Activated T-helper 2 cell treated with anti-CD3 and anti-CD28 coated beads, Interferon-gamma antibody, Interleukin-2, Interleukin-4, amounts not matched to agents 10 μg/mL and 5 μg/mL and 100 μg/mL, durations not matched to agents 14 hours and 24 hours and 36 hours (primary cell): ENCODE measurements around the gene PPP6R2. TPM values are rescaled to one million over a fixed set of nuclear protein-coding genes. Genes with fewer than 3 reads are reported as not detected.
A peak's percentile ranks its signal among the peaks of the same experiment; 100 is the strongest.
"Not testable (repeated sequence)": the region's sequence is repeated elsewhere in the genome, so short reads cannot be mapped to it uniquely, and the experiment has no call there.

ENCODE experiments used
- DNase-seq: peaks from one replicate; pipeline ENCODE4 v3.0.0; 2021; ENCODE audit warnings: low spot score
- H3K27ac Mint-ChIP-seq: one replicate; pipeline ENCODE4 v1.8.0; 2021; ENCODE audit warnings: mixed read lengths
- H3K27me3 Mint-ChIP-seq: one replicate; pipeline ENCODE4 v1.8.0; 2021; ENCODE audit warnings: low read depth, mixed read lengths
- H3K36me3 Mint-ChIP-seq: one replicate; pipeline ENCODE4 v1.8.0; 2021; ENCODE audit warnings: low read depth, mixed read lengths
- H3K4me1 Mint-ChIP-seq: one replicate; pipeline ENCODE4 v1.8.0; 2021; ENCODE audit warnings: low read depth, mixed read lengths
- H3K4me3 Mint-ChIP-seq: one replicate; pipeline ENCODE4 v1.8.0; 2021; ENCODE audit warnings: low read depth, mild to moderate bottlenecking, moderate library complexity, mixed read lengths
- H3K9me3 Mint-ChIP-seq: one replicate; pipeline ENCODE4 v1.8.0; 2021; ENCODE audit warnings: mixed read lengths
- intact Hi-C: fragments of 100-400 bp; cut with micrococcal nuclease; formaldehyde crosslinking; loops from one replicate; pipeline ENCODE4 v1.15.1; 2023
- total RNA-seq: library from RNA; stranded (reverse); gene quantifications from 2 replicates; pipeline ENCODE4 v1.2.3, GENCODE V29; 2022

The PPP6R2 gene
- total RNA-seq, 1 donor from 2014 or later = 45.0 TPM

GRCh38 chr22:50317178-50317577, 25.9 kb upstream of the PPP6R2 start:
- Mint-ChIP-seq H3K9me3 (no peaks in the 10 kb centered on the region), H3K27me3 (no peaks in the 10 kb centered on the region), H3K4me1 (peaks cover 11% of the 10 kb centered on the region), H3K27ac (no peak overlapping the region), H3K36me3 (no peaks in the 10 kb centered on the region), H3K4me3 (no peak overlapping the region)
- DNase-seq = no peak
- intact Hi-C loops = no loop called here

GRCh38 chr22:50317674-50318073, 25.5 kb upstream of the PPP6R2 start:
- H3K4me3 Mint-ChIP-seq = no peak overlapping the region
- intact Hi-C loops = no loop called here
- no peaks in the 10 kb centered on the region for H3K27me3 Mint-ChIP-seq
- peaks cover 11% of the 10 kb centered on the region for H3K4me1 Mint-ChIP-seq
- H3K36me3 Mint-ChIP-seq = no peaks in the 10 kb centered on the region
- H3K9me3 Mint-ChIP-seq = no peaks in the 10 kb centered on the region
- no peak for DNase-seq
- no peak overlapping the region for H3K27ac Mint-ChIP-seq

- Mint-ChIP-seq H3K36me3 (no peaks in the 10 kb centered on the region), H3K27me3 (no peaks in the 10 kb centered on the region), H3K4me3 (no peak overlapping the region), H3K27ac (no peak overlapping the region), H3K9me3 (no peaks in the 10 kb centered on the region), H3K4me1 (peaks cover 11% of the 10 kb centered on the region)
- no peak for DNase-seq
- intact Hi-C loops = no loop called here
Measured at GRCh38 chr22:50318356-50318697, 24.8 kb upstream of the PPP6R2 start.

GRCh38 chr22:50318698-50319411, 24.3 kb upstream of the PPP6R2 start:
- no peak for DNase-seq
- H3K9me3 Mint-ChIP-seq = no peaks in the 10 kb centered on the region
- peaks cover 7% of the 10 kb centered on the region for H3K4me1 Mint-ChIP-seq
- H3K36me3 Mint-ChIP-seq = no peaks in the 10 kb centered on the region
- no peaks in the 10 kb centered on the region for H3K27me3 Mint-ChIP-seq
- H3K4me3 Mint-ChIP-seq = no peak overlapping the region
- intact Hi-C loops = no loop called here
- no peak overlapping the region for H3K27ac Mint-ChIP-seq

GRCh38 chr22:50319503-50319951, 23.6 kb upstream of the PPP6R2 start:
- DNase-seq = no peak
- no peak overlapping the region for H3K27ac Mint-ChIP-seq
- H3K27me3 Mint-ChIP-seq = no peaks in the 10 kb centered on the region
- intact Hi-C loops = no loop called here
- peaks cover 2% of the 10 kb centered on the region for H3K4me1 Mint-ChIP-seq
- H3K36me3 Mint-ChIP-seq = no peaks in the 10 kb centered on the region
- H3K4me3 Mint-ChIP-seq = no peak overlapping the region
- no peaks in the 10 kb centered on the region for H3K9me3 Mint-ChIP-seq

GRCh38 chr22:50320116-50320515, 23.0 kb upstream of the PPP6R2 start:
- Mint-ChIP-seq H3K4me1 (peaks cover 2% of the 10 kb centered on the region), H3K36me3 (no peaks in the 10 kb centered on the region), H3K9me3 (no peaks in the 10 kb centered on the region), H3K4me3 (no peak overlapping the region), H3K27me3 (peaks cover 5% of the 10 kb centered on the region), H3K27ac (no peak overlapping the region)
- DNase-seq = no peak
- intact Hi-C loops = no loop called here

- Mint-ChIP-seq H3K4me3 (no peak overlapping the region), H3K36me3 (no peaks in the 10 kb centered on the region), H3K27me3 (peaks cover 10% of the 10 kb centered on the region), H3K4me1 (peaks cover under 1% of the 10 kb centered on the region), H3K9me3 (no peaks in the 10 kb centered on the region), H3K27ac (no peak overlapping the region)
- no peak for DNase-seq
- intact Hi-C loops = no loop called here
Measured at GRCh38 chr22:50320671-50321325, 22.3 kb upstream of the PPP6R2 start.

GRCh38 chr22:50322382-50323104, 20.6 kb upstream of the PPP6R2 start:
- H3K4me1 Mint-ChIP-seq, H3K36me3 Mint-ChIP-seq, H3K27ac Mint-ChIP-seq, H3K4me3 Mint-ChIP-seq, H3K9me3 Mint-ChIP-seq, intact Hi-C loops, DNase-seq: not testable (repeated sequence)
- peaks cover 13% of the 10 kb centered on the region for H3K27me3 Mint-ChIP-seq

GRCh38 chr22:50323900-50324299, 19.2 kb upstream of the PPP6R2 start:
- Mint-ChIP-seq H3K36me3 (no peaks in the 10 kb centered on the region), H3K27me3 (peaks cover 13% of the 10 kb centered on the region), H3K4me1 (peaks cover 8% of the 10 kb centered on the region), H3K9me3 (no peaks in the 10 kb centered on the region), H3K27ac (no peak overlapping the region), H3K4me3 (no peak overlapping the region)
- DNase-seq = no peak
- intact Hi-C loops = no loop called here

- H3K27me3 Mint-ChIP-seq = peaks cover 13% of the 10 kb centered on the region
- no peaks in the 10 kb centered on the region for H3K36me3 Mint-ChIP-seq
- H3K4me3 Mint-ChIP-seq = peak overlapping the region; percentile 78
- intact Hi-C loops = loop anchor here (5.0 kb wide), 2 partner anchors 53 to 83 kb away; partner anchors contain the start of gene MAPK11
- peaks cover 12% of the 10 kb centered on the region for H3K4me1 Mint-ChIP-seq
- no peaks in the 10 kb centered on the region for H3K9me3 Mint-ChIP-seq
- no peak for DNase-seq
- H3K27ac Mint-ChIP-seq = peak overlapping the region; percentile 29
Measured at GRCh38 chr22:50325444-50326224, 17.5 kb upstream of the PPP6R2 start.

- Mint-ChIP-seq H3K9me3 (no peaks in the 10 kb centered on the region), H3K27me3 (peaks cover 18% of the 10 kb centered on the region), H3K4me1 (peaks cover 12% of the 10 kb centered on the region), H3K27ac (no peak overlapping the region), H3K36me3 (no peaks in the 10 kb centered on the region), H3K4me3 (peak overlapping the region; percentile 78)
- no peak for DNase-seq
- intact Hi-C loops = loop anchor here (5.0 kb wide), 2 partner anchors 54 to 84 kb away; partner anchors contain the start of gene MAPK11
Measured at GRCh38 chr22:50326225-50326955, 16.7 kb upstream of the PPP6R2 start.
